AG09309 (cell line): ENCODE data around the gene ATXN7.

Experiments used
- DNase-seq: peaks from one replicate; pipeline ENCODE4 v3.0.0-alpha.2; 2010; ENCODE audit warnings: low read depth
- H3K4me3 ChIP-seq: 2 replicates; pipeline ENCODE4 v1.5.1; 2011; ENCODE audit warnings: mild to moderate bottlenecking, low read depth, low read length, moderate library complexity; ENCODE audit not compliant: control insufficient read depth
- CTCF ChIP-seq: IDR thresholded peaks from 2 replicates; pipeline ENCODE4 v1.5.1; 2011; ENCODE audit warnings: mild to moderate bottlenecking, low read depth, low read length, inconsistent platforms; ENCODE audit not compliant: insufficient read depth, control insufficient read depth; ENCODE audit errors: missing control alignments

ATXN7 gene

GRCh38 chr3:64023187-64023860 lies 159.7 kb downstream of the ATXN7 start, which contains the start of gene PSMD6:
PSMD6 (minus strand) TSS chr3:64023494; CDS start chr3:64023419, 75 bp downstream.
- H3K4me3 ChIP-seq, result peak within 1 kb of the TSS; percentile 97
- TF ChIP-seq CTCF, result peak; percentile 95
- DNase-seq, result peak; percentile 29

- DNase-seq, result no peak
- no peak for TF ChIP-seq CTCF
Measured at GRCh38 chr3:64023861-64024223, 160.2 kb downstream of the ATXN7 start.

GRCh38 chr3:64026346-64026745 lies 162.7 kb downstream of the ATXN7 start:
- no peak for TF ChIP-seq CTCF
- no peak overlapping the region for H3K4me3 ChIP-seq
- no peak for DNase-seq

More at GRCh38 chr3:64023861-64024223, 160.2 kb downstream of the ATXN7 start:
- no peak overlapping the region for H3K4me3 ChIP-seq

GRCh38 chr3:64027658-64028057 lies 164.0 kb downstream of the ATXN7 start:
- no peak for DNase-seq
- no peak for TF ChIP-seq CTCF
- H3K4me3 ChIP-seq, result no peak overlapping the region

- no peak for TF ChIP-seq CTCF
- no peak for DNase-seq
- no peak overlapping the region for H3K4me3 ChIP-seq
Measured at GRCh38 chr3:64028754-64029153, 165.1 kb downstream of the ATXN7 start.

- no peak for TF ChIP-seq CTCF
Measured at GRCh38 chr3:64029287-64029686, 165.6 kb downstream of the ATXN7 start.

More at GRCh38 chr3:64029287-64029686, 165.6 kb downstream of the ATXN7 start:
- no peak for DNase-seq
- H3K4me3 ChIP-seq, result no peak overlapping the region
